ENCODE measurements around the gene RGS3. TPM values are rescaled to one million over a fixed set of nuclear protein-coding genes. Genes with fewer than 3 reads are reported as not detected.

Gene RGS3
- polyA plus RNA-seq, 1 experiment = 41.0 TPM

GRCh38 chr9:113573959-113574352, 110.4 kb downstream of the RGS3 start:
- DNase-seq (ENCODE audit: low read depth, low spot score) = no peak
- no peak overlapping the region for H3K4me3 ChIP-seq (ENCODE audit: low read depth, low read length)
- CTCF ChIA-PET = interaction anchor here (1.6 kb wide), 1 partner anchor 17 kb away, joined by 5 read pairs; no protein-coding TSS in a partner anchor
- H3K9me3 ChIP-seq (ENCODE audit: control insufficient read depth, insufficient read depth, low read length) = no peaks in the 10 kb centered on the region
- POLR2A ChIA-PET = no interaction called here
- H3K27ac ChIP-seq (ENCODE audit: low read depth, low read length) = no peak overlapping the region
- no peak for TF ChIP-seq CTCF (IDR thresholded peaks at IDR 0.05; ENCODE audit: low read depth, low read length)
- no peaks in the 10 kb centered on the region for H3K27me3 ChIP-seq (ENCODE audit: control insufficient read depth, insufficient read depth, low read length)

DNA sequence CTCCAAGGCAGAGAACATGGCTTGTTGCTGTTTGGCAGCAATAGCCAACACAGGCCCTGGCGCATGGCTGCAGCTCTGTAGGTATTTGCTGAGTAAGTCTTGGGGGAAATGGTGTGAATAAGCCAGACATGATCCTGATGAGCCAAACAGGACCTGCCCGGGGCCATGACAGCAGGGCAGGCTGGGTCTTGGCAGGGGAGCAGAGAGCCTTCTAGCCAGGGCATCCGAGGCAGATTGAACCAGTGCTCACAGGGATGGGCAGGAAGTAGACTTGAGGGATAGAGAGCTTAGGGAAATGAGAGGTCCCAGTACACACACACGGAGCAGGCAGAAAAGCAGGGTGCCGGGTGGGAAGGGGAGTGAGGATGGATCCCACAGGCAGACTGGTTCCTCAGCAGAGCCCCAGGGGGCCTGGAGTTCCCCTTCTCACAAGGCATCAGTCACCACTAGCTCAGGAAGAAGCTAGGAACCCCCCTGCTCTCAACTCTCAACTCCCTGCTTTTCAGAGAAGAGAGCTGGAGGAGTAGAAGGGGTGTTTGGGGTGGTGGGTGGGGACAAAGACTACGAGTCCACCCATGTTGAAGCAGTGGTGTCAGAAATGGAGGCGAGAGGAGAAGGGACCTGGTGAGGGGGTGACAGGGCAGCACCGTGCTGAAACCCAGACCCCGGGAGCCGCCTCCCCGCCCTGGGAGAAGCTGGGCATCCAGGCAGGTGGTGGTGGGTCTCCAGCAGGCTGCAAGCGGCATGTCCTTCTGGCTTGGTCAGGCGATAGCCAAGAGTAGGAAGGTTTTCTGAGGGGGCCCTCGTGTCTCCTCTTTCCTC, 111.1 kb downstream of the RGS3 start:
- DNase-seq (ENCODE audit: low read depth, low spot score) = no peak
- H3K27me3 ChIP-seq (ENCODE audit: control insufficient read depth, insufficient read depth, low read length) = no peaks in the 10 kb centered on the region
- no peak for TF ChIP-seq CTCF (IDR thresholded peaks at IDR 0.05; ENCODE audit: low read depth, low read length)
- no peak overlapping the region for H3K27ac ChIP-seq (ENCODE audit: low read depth, low read length)
- ChIA-PET POLR2A (interaction anchor here (0.6 kb wide), 1 partner anchor 39 kb away, joined by 3 read pairs; no protein-coding TSS in a partner anchor), CTCF (interaction anchor here (0.7 to 1.9 kb wide), 4 partner anchors 17 to 107 kb away, joined by 3 to 5 read pairs (median 4); no protein-coding TSS in a partner anchor)
- no peaks in the 10 kb centered on the region for H3K9me3 ChIP-seq (ENCODE audit: control insufficient read depth, insufficient read depth, low read length)
- H3K4me3 ChIP-seq (ENCODE audit: low read depth, low read length) = no peak overlapping the region

GRCh38 chr9:113577525-113578261, 114.2 kb downstream of the RGS3 start:
- no peak for TF ChIP-seq CTCF (IDR thresholded peaks at IDR 0.05; ENCODE audit: low read depth, low read length)
- H3K27ac ChIP-seq (ENCODE audit: low read depth, low read length) = peak overlapping the region; percentile 81
- ChIA-PET POLR2A (interaction anchor here (2.4 kb wide), 1 partner anchor 13 kb away, joined by 16 read pairs; no protein-coding TSS in a partner anchor), CTCF (interaction anchor here (0.7 to 3.0 kb wide), 6 partner anchors 8 to 131 kb away, joined by 3 to 18 read pairs (median 12); no protein-coding TSS in a partner anchor)
- no peak for DNase-seq (ENCODE audit: low read depth, low spot score)
- H3K27me3 ChIP-seq (ENCODE audit: control insufficient read depth, insufficient read depth, low read length) = no peaks in the 10 kb centered on the region
- H3K4me3 ChIP-seq (ENCODE audit: low read depth, low read length) = no peak overlapping the region
- no peaks in the 10 kb centered on the region for H3K9me3 ChIP-seq (ENCODE audit: control insufficient read depth, insufficient read depth, low read length)

DNA sequence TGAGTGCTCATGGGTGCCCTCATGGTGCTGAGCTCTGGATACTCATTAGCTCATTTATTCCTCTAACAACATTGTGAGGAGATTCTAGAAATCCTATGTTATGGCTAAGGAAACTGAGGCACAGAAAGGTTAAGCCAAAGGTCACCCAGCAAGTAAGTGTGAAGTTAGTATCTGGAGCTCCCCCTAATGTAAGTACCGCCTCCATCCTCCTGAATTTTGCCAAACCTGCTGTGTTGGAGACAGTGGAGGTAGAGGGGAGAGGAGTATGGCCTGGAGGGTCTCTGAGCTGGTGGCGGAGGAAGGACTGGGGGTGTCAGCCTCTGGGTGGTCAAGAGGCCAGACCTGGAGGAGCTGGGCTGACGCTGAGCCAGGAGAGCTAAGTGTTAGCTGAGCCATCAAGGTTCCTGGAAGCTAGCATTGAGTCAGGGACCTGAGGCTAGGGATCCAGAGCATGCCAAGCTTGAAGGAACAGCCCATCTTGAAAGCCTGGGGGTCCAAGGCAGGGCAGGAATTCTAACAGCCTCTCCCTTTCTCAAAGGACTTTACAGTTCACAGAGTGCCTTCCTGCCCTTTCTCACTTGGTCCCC, 114.8 kb downstream of the RGS3 start:
- H3K27me3 ChIP-seq (ENCODE audit: control insufficient read depth, insufficient read depth, low read length) = no peaks in the 10 kb centered on the region
- H3K27ac ChIP-seq (ENCODE audit: low read depth, low read length) = peak overlapping the region; percentile 81
- ChIA-PET CTCF (interaction anchor here (0.5 to 3.0 kb wide), 9 partner anchors 8 to 146 kb away, joined by 3 to 18 read pairs (median 8); no protein-coding TSS in a partner anchor), POLR2A (interaction anchor here (0.6 to 2.4 kb wide), 9 partner anchors 13 to 303 kb away, joined by 3 to 16 read pairs (median 5); partner anchors contain the start of genes C9orf43, CDC26, HDHD3 and POLE3)
- H3K4me3 ChIP-seq (ENCODE audit: low read depth, low read length) = no peak overlapping the region
- no peak for DNase-seq (ENCODE audit: low read depth, low spot score)
- H3K9me3 ChIP-seq (ENCODE audit: control insufficient read depth, insufficient read depth, low read length) = no peaks in the 10 kb centered on the region
- TF ChIP-seq CTCF (IDR thresholded peaks at IDR 0.05; ENCODE audit: low read depth, low read length) = no peak
